ENCODE data around the gene LEP.

LEP gene

DNA sequence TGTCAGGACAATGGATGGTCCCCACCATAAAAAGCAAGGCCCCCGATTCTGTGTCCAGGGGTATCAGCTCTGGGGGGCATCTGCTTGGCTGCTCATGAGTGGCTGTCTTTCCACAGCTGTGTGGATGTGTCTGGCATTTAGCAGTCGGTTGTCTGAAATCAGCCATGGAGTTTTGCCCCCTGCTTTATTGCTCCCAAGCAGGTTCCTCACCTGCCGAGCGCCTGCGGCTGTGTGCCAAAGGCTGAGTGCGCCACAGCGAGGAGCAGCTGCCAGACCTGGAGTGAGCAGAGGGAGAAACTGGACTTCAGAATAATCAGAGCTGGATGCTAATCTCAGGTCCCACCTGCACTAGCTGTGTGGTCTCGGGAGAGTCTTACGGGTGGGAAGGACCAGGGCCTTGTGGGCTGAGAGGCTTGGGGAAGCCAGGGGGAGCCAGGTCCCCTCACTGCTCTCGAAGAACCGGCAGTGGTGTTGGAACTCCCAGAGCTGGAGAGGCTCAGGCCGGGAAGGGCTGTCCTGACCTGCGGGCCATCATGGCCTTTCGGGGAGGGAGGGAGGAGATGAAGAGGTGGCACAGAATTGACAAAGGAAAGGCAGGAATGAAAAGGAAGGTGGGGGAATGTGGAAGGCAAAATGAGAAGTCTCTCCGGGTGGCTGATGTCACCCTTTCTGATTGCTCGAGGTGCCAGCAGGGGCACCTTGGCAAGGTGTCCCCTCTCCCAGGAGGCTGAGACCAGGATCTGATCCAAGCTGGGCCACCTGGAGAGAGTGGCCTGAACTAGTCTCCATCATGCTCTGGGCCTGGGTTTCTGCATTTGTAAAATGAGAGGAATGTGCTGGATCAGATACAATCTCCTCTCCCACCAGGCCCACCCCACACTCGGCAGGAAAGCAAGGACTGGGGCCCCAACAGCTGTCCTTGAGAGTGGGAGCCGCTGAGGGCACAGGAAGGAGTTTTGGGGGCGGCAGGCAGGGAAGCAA lies 30.2 kb upstream of the LEP start:
- no peak for DNase-seq (ENCODE audit: low spot score)
- in situ Hi-C loops (cut with MboI; ENCODE audit: low pct_unique_long_range_greater_than_20kb, low sequenced_read_pairs, unreplicated experiment) = loop anchor here (25.0 kb wide), 1 partner anchor 499 kb away; no protein-coding TSS in a partner anchor
- TF ChIP-seq, protein P1, sequence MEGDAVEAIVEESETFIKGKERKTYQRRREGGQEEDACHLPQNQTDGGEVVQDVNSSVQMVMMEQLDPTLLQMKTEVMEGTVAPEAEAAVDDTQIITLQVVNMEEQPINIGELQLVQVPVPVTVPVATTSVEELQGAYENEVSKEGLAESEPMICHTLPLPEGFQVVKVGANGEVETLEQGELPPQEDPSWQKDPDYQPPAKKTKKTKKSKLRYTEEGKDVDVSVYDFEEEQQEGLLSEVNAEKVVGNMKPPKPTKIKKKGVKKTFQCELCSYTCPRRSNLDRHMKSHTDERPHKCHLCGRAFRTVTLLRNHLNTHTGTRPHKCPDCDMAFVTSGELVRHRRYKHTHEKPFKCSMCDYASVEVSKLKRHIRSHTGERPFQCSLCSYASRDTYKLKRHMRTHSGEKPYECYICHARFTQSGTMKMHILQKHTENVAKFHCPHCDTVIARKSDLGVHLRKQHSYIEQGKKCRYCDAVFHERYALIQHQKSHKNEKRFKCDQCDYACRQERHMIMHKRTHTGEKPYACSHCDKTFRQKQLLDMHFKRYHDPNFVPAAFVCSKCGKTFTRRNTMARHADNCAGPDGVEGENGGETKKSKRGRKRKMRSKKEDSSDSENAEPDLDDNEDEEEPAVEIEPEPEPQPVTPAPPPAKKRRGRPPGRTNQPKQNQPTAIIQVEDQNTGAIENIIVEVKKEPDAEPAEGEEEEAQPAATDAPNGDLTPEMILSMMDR (IDR thresholded peaks at IDR 0.05; ENCODE audit: extremely low read depth, insufficient read depth, missing control alignments) = no peak

DNA sequence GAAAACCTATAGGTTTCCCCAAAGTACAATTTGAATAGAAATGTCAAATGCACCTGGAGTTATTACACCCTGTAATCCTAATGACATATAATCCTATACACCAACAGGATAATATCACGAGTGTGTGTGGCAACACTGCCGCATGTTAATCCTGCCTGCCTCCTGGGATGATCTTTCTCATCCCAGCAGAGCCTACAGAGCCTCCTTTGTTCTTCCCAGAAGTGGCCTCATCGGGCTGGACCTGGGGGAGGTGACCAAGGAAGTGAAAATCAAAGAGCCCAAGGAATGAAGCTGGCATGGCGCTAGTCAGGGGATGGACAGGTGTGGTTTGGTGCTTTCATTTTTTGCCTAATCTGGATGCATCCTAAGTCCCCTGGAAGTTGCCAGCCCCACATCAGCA lies 29.5 kb upstream of the LEP start:
- DNase-seq (ENCODE audit: low spot score) = no peak
- in situ Hi-C loops (cut with MboI; ENCODE audit: low pct_unique_long_range_greater_than_20kb, low sequenced_read_pairs, unreplicated experiment) = loop anchor here (25.0 kb wide), 1 partner anchor 499 kb away; no protein-coding TSS in a partner anchor
- TF ChIP-seq, protein P1 (IDR thresholded peaks at IDR 0.05; ENCODE audit: extremely low read depth, insufficient read depth, missing control alignments) = no peak

DNA sequence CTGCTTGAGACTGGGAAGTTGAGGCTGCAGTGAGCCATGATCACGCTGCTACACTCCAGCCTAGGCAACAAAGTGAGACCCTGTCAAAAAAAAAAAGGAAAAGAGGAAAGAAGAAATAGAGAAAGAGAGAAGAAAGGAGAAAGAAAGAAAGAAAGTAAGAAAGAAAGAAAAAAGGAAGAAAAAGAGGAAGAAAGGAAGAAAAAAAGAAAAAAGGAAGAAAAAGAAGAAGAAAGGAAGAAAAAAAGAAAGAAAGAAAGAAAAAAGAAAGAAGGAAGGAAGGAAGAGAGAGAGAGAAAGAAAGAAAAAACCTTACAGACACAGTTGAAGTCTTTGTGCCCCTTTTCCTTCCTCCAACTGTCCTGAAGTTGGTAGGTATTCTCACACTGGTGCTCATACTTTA lies 26.6 kb upstream of the LEP start:
- no peak for DNase-seq (ENCODE audit: low spot score)
- TF ChIP-seq, protein P1 (IDR thresholded peaks at IDR 0.05; ENCODE audit: extremely low read depth, insufficient read depth, missing control alignments) = no peak
- in situ Hi-C loops (cut with MboI; ENCODE audit: low pct_unique_long_range_greater_than_20kb, low sequenced_read_pairs, unreplicated experiment) = loop anchor here (25.0 kb wide), 1 partner anchor 502 kb away; no protein-coding TSS in a partner anchor

DNA sequence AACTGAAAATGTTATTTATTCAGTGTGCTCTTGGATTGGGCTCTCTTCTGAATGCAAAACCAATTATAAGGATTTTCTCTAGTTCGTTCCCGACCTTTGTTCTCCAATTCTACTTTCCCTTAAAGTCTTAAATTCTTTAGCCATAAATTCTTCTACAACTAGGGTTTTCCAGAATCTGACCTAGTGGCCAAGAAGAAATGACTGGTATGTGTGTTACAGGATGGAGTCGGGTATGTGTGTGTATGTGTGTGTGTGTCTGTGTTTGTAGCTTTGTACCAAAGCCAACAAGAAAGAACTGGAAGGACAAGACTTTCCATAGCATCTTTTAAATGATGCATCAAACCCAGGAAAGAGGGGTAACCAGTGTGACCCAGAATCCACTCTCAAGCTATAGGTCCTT lies 25.8 kb upstream of the LEP start:
- in situ Hi-C loops (cut with MboI; ENCODE audit: low pct_unique_long_range_greater_than_20kb, low sequenced_read_pairs, unreplicated experiment) = loop anchor here (25.0 kb wide), 1 partner anchor 503 kb away; no protein-coding TSS in a partner anchor
- no peak for DNase-seq (ENCODE audit: low spot score)

DNA sequence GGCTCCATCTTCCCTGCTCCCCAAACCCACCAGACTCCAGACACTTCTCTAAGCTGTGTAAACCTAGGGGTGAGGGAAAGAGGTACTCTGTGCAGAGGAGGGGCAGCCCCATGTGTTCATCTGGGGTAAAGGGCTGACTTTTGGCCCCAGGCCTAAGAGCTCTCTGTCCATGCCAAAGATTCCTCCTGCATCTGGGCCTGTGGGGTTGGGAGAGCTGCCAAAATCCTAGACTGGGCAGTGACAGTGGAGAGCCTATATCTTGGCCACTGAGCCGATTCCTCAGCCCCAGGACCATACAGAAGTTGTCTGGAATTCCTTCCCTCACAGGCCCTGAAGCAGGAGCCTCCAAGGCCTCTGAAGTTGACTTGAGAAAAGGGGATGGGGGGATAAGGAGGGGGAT lies 25.3 kb upstream of the LEP start:
- in situ Hi-C loops (cut with MboI; ENCODE audit: low pct_unique_long_range_greater_than_20kb, low sequenced_read_pairs, unreplicated experiment) = loop anchor here (25.0 kb wide), 1 partner anchor 503 kb away; no protein-coding TSS in a partner anchor
- TF ChIP-seq, protein P1 (IDR thresholded peaks at IDR 0.05; ENCODE audit: extremely low read depth, insufficient read depth, missing control alignments) = no peak
- no peak for DNase-seq (ENCODE audit: low spot score)

More for the DNA sequence above, 25.8 kb upstream of the LEP start:
- TF ChIP-seq, protein P1 (IDR thresholded peaks at IDR 0.05; ENCODE audit: extremely low read depth, insufficient read depth, missing control alignments) = no peak

DNA sequence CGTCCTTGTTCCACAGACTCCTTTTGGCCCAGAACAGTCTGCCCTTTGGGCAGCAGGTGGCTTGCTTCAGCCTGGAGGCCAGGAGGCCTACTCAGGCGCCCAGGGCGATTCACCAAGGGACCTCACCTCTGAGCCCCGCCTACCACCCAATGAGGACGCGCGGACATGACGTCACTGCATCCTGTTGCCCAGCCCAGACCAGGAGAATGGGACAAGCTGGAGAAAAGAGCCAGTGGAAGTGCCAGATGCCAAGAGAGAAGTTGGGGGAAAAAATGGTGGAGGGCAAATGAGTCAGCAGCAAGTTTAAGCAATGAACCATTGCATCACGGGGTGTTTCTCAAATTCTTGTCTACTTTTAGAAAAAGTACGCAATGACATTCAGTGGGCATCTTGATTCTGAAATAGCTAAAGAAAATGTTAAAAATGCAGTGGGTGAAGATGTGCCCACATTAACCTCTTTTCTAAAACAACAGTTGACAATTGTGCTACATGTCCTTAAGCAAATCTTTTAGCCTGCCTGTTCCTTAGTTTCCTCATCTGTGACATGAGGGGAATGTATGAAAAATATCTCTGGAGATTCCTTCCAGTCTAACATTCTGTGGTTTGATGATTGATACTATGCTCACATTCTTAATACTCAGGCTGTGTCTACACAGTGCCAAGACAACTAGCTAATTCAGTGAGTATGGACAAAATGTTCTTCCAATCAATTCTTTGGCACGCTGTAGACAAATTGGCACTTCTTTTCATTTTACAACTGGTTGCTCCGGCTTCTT lies 23.9 kb upstream of the LEP start:
- DNase-seq (ENCODE audit: low spot score) = no peak
- TF ChIP-seq, protein P1 (IDR thresholded peaks at IDR 0.05; ENCODE audit: extremely low read depth, insufficient read depth, missing control alignments) = no peak
- in situ Hi-C loops (cut with MboI; ENCODE audit: low pct_unique_long_range_greater_than_20kb, low sequenced_read_pairs, unreplicated experiment) = loop anchor here (25.0 kb wide), 1 partner anchor 505 kb away; no protein-coding TSS in a partner anchor

Measured in GM13977 (cell line).